HG03103 (cell line): ENCODE measurements around the gene NHLRC1.

ENCODE experiments used
- ATAC-seq: cut with Tn5 transposase; IDR thresholded peaks from one replicate; pipeline ENCODE4 v1.9.1; 2021; ENCODE audit warnings: low read depth; ENCODE audit not compliant: unreplicated experiment

The NHLRC1 gene

DNA sequence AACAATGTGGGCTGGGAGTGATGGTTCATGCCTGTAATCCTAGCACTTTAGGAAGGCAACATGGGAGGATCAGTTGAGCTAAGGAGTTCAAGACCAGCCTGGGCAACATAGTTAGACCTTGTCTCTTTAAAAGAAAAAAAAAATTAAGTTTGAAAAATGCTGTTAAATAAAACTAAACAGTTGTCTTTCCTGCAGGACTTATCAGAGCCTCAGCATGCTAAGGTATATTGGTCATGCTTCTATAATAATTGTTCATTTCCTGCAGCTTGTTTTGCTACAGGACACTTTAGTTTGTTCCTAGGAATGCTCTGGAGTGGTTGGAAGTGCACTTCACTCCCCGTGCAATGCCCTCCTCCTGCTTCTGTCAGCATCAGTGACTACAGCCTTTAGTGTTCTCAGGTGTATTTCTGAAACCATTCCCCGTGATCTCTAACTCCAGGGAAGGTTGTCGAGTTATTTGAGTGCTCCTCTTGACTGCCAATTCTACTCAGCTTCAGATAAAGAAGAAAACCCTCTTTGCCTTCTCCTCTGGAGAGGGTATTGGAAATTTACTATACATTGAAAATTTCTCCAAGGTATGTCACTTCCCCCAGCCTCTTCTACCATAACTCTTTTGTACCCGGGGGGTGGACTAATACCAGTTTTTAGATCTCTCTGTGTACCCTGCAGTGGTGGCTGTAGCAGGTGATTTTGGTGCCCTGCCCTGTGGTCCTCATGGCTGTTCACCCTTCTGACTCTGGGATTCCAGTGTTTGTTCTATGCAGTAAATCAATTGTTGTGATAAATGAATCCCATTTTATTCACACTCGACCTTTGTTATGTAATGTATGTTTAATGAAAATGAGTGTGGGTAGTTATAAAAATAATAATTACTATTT, 33.8 kb downstream of the NHLRC1 start:
- ATAC-seq = no peak

DNA sequence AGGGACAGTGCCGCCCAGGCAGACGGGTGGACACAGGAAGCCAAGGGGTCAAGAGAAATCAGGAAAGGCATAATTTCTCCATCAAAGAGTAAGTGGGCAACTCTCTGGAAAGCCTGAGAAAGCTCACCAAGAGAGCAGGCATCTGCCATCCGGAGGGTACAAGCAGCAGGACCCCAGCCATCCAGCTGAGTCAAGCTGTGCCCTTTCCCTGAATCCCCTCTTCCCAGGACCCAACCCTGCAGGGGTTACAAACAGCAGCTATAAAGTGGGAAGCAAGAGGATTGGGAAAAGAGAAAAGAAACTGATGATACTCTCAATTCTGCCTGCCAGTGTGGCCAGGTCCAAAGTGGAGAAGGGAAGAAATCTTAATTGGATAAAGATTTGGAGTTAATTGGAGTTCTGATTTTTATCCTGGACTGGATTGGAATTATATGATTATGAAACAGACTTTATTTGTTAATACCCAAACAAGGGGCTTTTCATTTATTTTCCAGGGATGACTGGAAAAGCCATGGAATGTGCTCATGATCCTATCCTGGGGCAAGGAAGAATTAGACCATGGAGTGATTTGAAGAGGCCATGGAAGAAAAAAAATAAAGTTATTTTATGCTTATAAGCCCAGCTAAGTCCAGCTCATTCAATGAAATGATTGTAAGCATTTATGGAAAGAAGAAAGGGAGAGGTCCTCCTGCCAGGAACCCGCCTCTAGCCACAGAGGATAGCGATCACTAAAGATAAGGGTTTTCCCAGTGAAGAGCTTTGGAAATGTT, 34.9 kb downstream of the NHLRC1 start:
- ATAC-seq = no peak

DNA sequence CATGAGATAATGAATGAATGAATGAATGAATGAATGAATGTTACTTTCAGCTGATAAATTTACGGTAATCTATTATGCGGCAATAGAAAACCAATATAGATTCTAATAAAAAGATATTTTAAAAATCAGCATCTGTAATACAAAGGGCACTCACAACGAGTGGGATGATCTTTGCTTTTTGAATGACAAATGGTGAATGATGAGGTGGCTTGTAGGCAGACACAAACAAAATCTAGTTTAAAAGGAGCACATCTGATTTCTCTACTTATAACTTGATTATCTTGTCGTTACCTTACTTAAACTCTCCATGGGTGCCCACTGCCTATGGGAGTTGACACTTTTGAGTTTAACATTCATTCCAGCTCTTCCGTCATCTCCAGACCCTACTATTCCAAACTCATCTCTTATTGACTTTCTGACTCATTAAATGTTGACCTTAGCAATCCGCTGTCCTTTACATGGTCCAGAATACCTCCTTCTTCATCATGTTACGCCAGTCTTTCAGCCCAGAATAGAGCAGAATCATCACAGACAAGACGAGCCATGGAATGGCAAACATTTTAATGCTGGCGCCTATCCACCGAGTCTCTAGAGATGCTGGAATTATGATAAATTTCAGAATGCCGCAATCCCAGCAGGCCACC, 41.3 kb downstream of the NHLRC1 start:
- no peak for ATAC-seq

DNA sequence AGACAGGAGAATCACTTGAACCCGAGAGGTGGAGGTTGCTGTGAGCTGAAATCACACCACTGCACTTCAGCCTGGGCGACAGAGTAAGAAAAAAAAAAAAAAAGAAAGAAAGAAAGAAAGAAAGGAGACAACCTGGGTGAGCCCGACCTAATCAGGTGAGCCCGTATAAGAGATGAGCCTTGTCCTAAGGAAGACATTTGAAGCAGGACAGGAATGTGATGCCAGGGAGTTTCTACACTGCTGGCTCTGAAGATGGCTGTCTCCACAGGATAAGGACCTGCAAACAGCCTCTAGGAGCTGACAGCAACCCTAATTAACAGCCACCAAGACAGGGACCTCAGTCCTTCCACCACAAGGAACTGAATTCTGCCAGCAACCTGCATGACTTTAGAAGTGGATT, 41.9 kb downstream of the NHLRC1 start:
- no peak for ATAC-seq

DNA sequence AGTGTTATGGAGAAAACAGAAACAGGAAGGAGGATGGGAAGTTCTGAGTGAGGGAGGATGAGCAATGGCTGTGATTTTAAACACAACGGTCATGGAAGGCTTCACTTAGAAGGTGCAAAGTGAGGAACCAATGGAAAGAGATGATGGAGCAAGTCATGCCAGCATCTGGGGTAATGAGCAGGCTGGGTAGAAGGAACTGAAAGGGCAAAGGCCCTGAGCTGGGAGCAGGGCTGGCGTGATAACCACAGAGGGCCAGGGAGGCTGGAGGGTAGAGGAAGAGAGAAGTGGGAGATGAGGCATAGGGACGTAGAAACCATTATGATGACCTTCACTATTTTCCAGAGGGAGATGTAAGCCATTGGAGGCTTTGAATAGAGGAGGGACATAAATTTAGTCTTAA, 43.6 kb downstream of the NHLRC1 start:
- no peak for ATAC-seq

DNA sequence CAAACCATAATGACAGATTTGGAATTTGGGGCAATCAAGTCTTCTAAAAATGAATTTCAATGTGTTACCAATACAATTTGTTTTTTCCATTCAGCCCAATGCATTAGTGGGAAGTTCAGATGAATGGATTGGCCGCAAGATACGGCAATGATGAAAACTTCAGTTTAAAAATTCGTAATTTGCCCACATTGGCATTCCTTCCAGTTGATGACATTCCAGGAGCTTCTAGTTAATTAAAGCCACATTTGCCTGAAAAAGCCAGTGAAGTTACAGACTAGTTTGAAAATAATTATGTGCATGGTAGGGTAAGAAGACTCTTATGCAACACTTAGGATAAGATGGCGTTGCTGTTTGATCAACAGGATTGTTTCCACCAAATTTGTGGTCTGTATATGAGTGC, 46.2 kb downstream of the NHLRC1 start:
- ATAC-seq = no peak

DNA sequence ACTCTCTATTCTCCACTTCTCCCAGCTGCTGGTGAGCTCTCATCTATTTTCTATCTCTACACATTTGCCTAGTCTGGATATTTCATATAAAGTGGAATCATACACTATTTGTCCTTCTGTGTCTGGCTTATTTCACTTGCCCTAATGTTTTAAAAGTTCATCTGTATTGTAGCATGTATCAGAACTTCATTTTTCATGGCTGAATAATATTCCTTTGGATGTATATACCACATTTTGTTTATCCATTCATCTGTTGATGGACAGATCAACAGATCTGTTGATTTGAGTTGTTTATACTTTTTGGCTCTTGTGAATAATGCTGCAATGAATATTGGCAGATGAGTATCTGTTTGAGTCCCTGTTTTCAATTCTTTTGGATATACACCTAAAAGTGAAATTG, 49.6 kb downstream of the NHLRC1 start:
- ATAC-seq = no peak

DNA sequence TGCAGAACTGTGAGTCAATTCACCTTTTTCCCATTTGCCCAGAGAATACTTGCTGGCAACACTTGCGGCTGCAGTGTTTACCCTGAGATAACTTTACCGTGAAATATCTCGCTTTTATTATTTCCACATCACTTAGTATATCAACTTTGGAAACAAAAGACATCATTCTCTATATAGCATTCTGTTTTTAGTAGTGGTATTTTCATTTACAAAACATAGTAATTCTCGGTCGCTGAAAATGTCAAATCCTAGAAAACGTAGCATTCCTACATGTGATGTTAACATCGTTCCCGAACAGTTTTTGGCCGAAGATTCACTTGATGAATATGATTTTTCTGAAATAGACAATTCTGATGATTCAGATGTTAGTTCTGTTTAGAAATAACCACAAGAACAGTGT, 52.0 kb downstream of the NHLRC1 start:
- ATAC-seq = no peak
